ENCODE data around the gene SBF2.
"Not testable (repeated sequence)": the region's sequence is repeated elsewhere in the genome, so short reads cannot be mapped to it uniquely, and the experiment has no call there.

SBF2 gene

DNA sequence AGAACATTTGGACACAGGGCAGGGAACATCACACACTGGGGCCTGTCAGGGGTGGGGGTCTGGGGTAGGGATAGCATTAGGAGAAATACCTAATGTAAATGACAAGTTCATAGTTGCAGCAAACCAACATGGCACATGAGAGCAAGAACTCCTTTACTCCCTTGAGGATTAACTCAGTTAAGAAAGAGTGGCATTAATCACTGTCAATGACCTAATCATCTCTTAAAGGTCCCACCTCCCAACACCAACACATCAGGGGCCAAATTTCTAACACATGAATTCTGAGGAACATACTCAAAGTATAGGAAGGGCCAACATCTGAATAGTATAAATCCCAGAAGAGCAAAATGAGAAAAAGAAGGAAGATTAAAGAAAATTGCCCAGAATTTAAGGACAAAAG, 357.3 kb downstream of the SBF2 start:
- Histone ChIP-seq H3K27me3 (ENCODE audit: insufficient read depth, low read depth, severe bottlenecking) (no peaks in the 10 kb centered on the region), H3K4me3 (ENCODE audit: low read depth, low read length) (no peak overlapping the region), H3K36me3 (no peaks in the 10 kb centered on the region), H3K9me3 (ENCODE audit: severe bottlenecking) (peaks cover 4% of the 10 kb centered on the region), H3K27ac (no peak overlapping the region)
- no peak for DNase-seq
- TF ChIP-seq, protein P1, sequence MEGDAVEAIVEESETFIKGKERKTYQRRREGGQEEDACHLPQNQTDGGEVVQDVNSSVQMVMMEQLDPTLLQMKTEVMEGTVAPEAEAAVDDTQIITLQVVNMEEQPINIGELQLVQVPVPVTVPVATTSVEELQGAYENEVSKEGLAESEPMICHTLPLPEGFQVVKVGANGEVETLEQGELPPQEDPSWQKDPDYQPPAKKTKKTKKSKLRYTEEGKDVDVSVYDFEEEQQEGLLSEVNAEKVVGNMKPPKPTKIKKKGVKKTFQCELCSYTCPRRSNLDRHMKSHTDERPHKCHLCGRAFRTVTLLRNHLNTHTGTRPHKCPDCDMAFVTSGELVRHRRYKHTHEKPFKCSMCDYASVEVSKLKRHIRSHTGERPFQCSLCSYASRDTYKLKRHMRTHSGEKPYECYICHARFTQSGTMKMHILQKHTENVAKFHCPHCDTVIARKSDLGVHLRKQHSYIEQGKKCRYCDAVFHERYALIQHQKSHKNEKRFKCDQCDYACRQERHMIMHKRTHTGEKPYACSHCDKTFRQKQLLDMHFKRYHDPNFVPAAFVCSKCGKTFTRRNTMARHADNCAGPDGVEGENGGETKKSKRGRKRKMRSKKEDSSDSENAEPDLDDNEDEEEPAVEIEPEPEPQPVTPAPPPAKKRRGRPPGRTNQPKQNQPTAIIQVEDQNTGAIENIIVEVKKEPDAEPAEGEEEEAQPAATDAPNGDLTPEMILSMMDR (IDR thresholded peaks at IDR 0.05; ENCODE audit: low read depth, low read length): no peak

GRCh38 chr11:9932843-9933242, 361.2 kb downstream of the SBF2 start:
- not testable (repeated sequence) for H3K9me3 ChIP-seq (ENCODE audit: severe bottlenecking); H3K27me3 ChIP-seq (ENCODE audit: insufficient read depth, low read depth, severe bottlenecking); H3K27ac ChIP-seq; DNase-seq; H3K4me3 ChIP-seq (ENCODE audit: low read depth, low read length); H3K36me3 ChIP-seq

GRCh38 chr11:9930562-9931331, 363.3 kb downstream of the SBF2 start:
- not testable (repeated sequence) for H3K4me3 ChIP-seq (ENCODE audit: low read depth, low read length); H3K9me3 ChIP-seq (ENCODE audit: severe bottlenecking); H3K27me3 ChIP-seq (ENCODE audit: insufficient read depth, low read depth, severe bottlenecking); H3K36me3 ChIP-seq; H3K27ac ChIP-seq
- peak; percentile 8 for DNase-seq

GRCh38 chr11:9927670-9928069, 366.3 kb downstream of the SBF2 start:
- Histone ChIP-seq H3K27me3 (ENCODE audit: insufficient read depth, low read depth, severe bottlenecking) (no peaks in the 10 kb centered on the region), H3K4me3 (ENCODE audit: low read depth, low read length) (no peak overlapping the region), H3K36me3 (no peaks in the 10 kb centered on the region), H3K27ac (no peak overlapping the region), H3K9me3 (ENCODE audit: severe bottlenecking) (no peaks in the 10 kb centered on the region)
- no peak for DNase-seq
- TF ChIP-seq, protein P1 (IDR thresholded peaks at IDR 0.05; ENCODE audit: low read depth, low read length): no peak

DNA sequence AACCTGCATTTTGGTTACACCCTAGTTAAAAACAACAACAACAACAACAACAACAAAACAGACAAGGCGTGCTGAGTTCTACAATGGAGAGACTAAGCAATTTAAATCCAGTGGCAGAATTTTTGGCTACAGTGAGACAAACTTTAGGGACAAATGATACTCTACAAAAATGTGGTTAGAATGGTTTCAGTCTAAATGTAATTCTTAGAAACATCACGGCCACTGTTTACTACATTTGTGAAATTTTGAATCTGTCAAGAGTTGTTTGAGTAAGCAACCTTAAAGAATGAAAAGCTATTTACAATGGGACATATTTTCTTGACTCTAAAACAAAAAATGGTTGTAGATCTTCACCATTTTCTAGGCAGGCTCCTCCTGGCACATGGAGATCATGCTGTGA, 370.7 kb downstream of the SBF2 start:
- Histone ChIP-seq H3K9me3 (ENCODE audit: severe bottlenecking) (no peaks in the 10 kb centered on the region), H3K4me3 (ENCODE audit: low read depth, low read length) (no peak overlapping the region), H3K27me3 (ENCODE audit: insufficient read depth, low read depth, severe bottlenecking) (no peaks in the 10 kb centered on the region), H3K27ac (no peak overlapping the region), H3K36me3 (no peaks in the 10 kb centered on the region)
- TF ChIP-seq, protein P1 (IDR thresholded peaks at IDR 0.05; ENCODE audit: low read depth, low read length): no peak
- no peak for DNase-seq

- H3K27me3 ChIP-seq (ENCODE audit: insufficient read depth, low read depth, severe bottlenecking): no peaks in the 10 kb centered on the region
- H3K9me3 ChIP-seq (ENCODE audit: severe bottlenecking): no peaks in the 10 kb centered on the region
- no peak overlapping the region for H3K4me3 ChIP-seq (ENCODE audit: low read depth, low read length)
- DNase-seq: no peak
- TF ChIP-seq, protein P1 (IDR thresholded peaks at IDR 0.05; ENCODE audit: low read depth, low read length): no peak
- no peaks in the 10 kb centered on the region for H3K36me3 ChIP-seq
- no peak overlapping the region for H3K27ac ChIP-seq
Measured at GRCh38 chr11:9922806-9923205, 371.2 kb downstream of the SBF2 start.

- no peak for DNase-seq
- Histone ChIP-seq H3K9me3 (ENCODE audit: severe bottlenecking) (no peaks in the 10 kb centered on the region), H3K36me3 (no peaks in the 10 kb centered on the region), H3K4me3 (ENCODE audit: low read depth, low read length) (no peak overlapping the region), H3K27me3 (ENCODE audit: insufficient read depth, low read depth, severe bottlenecking) (no peaks in the 10 kb centered on the region), H3K27ac (no peak overlapping the region)
- TF ChIP-seq, protein P1 (IDR thresholded peaks at IDR 0.05; ENCODE audit: low read depth, low read length): no peak
Measured at GRCh38 chr11:9916480-9916879, 377.5 kb downstream of the SBF2 start.

Measured in WERI-Rb-1 (cell line).